Endothelial cell of umbilical vein (primary cell): Measurements from ENCODE around the gene GREB1. TPM values are rescaled to one million over a fixed set of nuclear protein-coding genes. Genes with fewer than 3 reads are reported as not detected.

ENCODE experiments used
- BruUV-seq: library from RNA; stranded (reverse); fragments of 400-500 nt; replicated peaks from 2 replicates; lab custom pipeline; 2021; lab: Mats Ljungman, UMichigan
- CTCF ChIA-PET: fragments of 300-600, 350-600 bp; sonication (Branson Sonifier 250); formaldehyde crosslinking; loops from one replicate; lab custom pipeline; 2021; ENCODE audit warnings: antibody characterized with exemption, inconsistent platforms; lab: Charles Lee
- POLR2A ChIA-PET: fragments of 300-600, 350-600 bp; sonication (Branson Sonifier 250); formaldehyde crosslinking; loops from one replicate; lab custom pipeline; 2021; ENCODE audit warnings: antibody characterized with exemption, inconsistent platforms; lab: Charles Lee
- DNase-seq: peaks from one replicate; pipeline ENCODE4 v3.0.0-alpha.2; 2011; ENCODE audit warnings: low read depth, low spot score
- FAIRE-seq: peaks from 2 replicates; lab custom pipeline; 2011; peaks lifted over from hg19 to GRCh38; lab: Jason Lieb, UNC
- H2AFZ ChIP-seq: 2 replicates; pipeline ENCODE4 v1.6.0; 2012; ENCODE audit warnings: low read depth, low read length, control low read depth, inconsistent platforms
- H3K27ac ChIP-seq: 2 replicates; pipeline ENCODE4 v1.5.1; 2011; ENCODE audit warnings: low read depth, mild to moderate bottlenecking, control low read depth, low read length, moderate library complexity; ENCODE audit not compliant: insufficient read depth
- H3K27me3 ChIP-seq, 2 experiments: 2 replicates each; pipeline versions ENCODE4 v1.6.0 to v1.6.1; 2011; ENCODE audit warnings: low read length in 2 of 2, mixed read lengths in 1 of 2; ENCODE audit not compliant: control insufficient read depth in 2 of 2, insufficient read depth in 2 of 2
- H3K36me3 ChIP-seq, 2 experiments: 2 replicates in 1 of 2; 3 replicates in 1 of 2; pipeline ENCODE4 v1.5.1; 2011; ENCODE audit warnings: low read length in 2 of 2, mild to moderate bottlenecking in 1 of 2, moderate library complexity in 1 of 2; ENCODE audit not compliant: control insufficient read depth in 2 of 2, insufficient read depth in 2 of 2; ENCODE audit errors: extremely low read depth in 1 of 2
- H3K4me1 ChIP-seq: 3 replicates; pipeline ENCODE4 v1.5.1; 2011; ENCODE audit warnings: mild to moderate bottlenecking, low read length; ENCODE audit not compliant: control insufficient read depth, insufficient read depth; ENCODE audit errors: extremely low read depth
- H3K4me2 ChIP-seq: 2 replicates; pipeline ENCODE4 v1.6.1; 2011; ENCODE audit warnings: low read length, control low read depth, mixed read lengths; ENCODE audit not compliant: insufficient read depth
- H3K4me3 ChIP-seq, 3 experiments: fragments of 200-600 bp in 1 of 3; sonication (generic), shearing (Covaris generic) in 1 of 3; replicated peaks in 1 of 3; 2 replicates each; pipeline ENCODE4 v1.5.1; 2011 to 2016; ENCODE audit warnings: control low read depth in 3 of 3, low read length in 3 of 3, mild to moderate bottlenecking in 2 of 3, inconsistent platforms in 1 of 3, low read depth in 1 of 3, moderate library complexity in 1 of 3; ENCODE audit not compliant: insufficient read depth in 1 of 3
- H3K79me2 ChIP-seq: 2 replicates; pipeline ENCODE4 v1.6.0; 2012; ENCODE audit warnings: low read length, inconsistent platforms; ENCODE audit not compliant: control insufficient read depth, insufficient read depth
- H3K9ac ChIP-seq: replicated peaks from 2 replicates; pipeline ENCODE3; 2011; ENCODE audit warnings: low read length, control low read depth; ENCODE audit not compliant: insufficient read depth; ENCODE audit errors: extremely low read depth
- H3K9me1 ChIP-seq: replicated peaks from 3 replicates; pipeline ENCODE4 v1.6.0; 2011; ENCODE audit warnings: mild to moderate bottlenecking, low read length; ENCODE audit not compliant: control insufficient read depth, insufficient read depth; ENCODE audit errors: extremely low read depth
- H3K9me3 ChIP-seq: replicated peaks from 2 replicates; pipeline ENCODE4 v1.5.1; 2012; ENCODE audit warnings: low read length, inconsistent platforms; ENCODE audit not compliant: control insufficient read depth, insufficient read depth
- H4K20me1 ChIP-seq: replicated peaks from 2 replicates; pipeline ENCODE3; 2011; ENCODE audit warnings: mild to moderate bottlenecking, low read length; ENCODE audit not compliant: control insufficient read depth, insufficient read depth; ENCODE audit errors: extremely low read depth
- CTCF ChIP-seq, 2 donors: IDR thresholded peaks; 1 replicate in 1 of 2; 2 replicates in 1 of 2; pipeline ENCODE4 v1.5.1; 2011; ENCODE audit warnings: low read length in 2 of 2, mild to moderate bottlenecking in 2 of 2, moderate library complexity in 2 of 2, control low read depth in 1 of 2, inconsistent platforms in 1 of 2, low read depth in 1 of 2; ENCODE audit not compliant: insufficient read depth in 1 of 2; ENCODE audit errors: extremely low read depth in 1 of 2
- EZH2 ChIP-seq: IDR thresholded peaks from 2 replicates; pipeline ENCODE4 v1.6.1; 2012; ENCODE audit warnings: borderline replicate concordance, low read depth, mild to moderate bottlenecking, moderate library complexity, low read length, inconsistent platforms; ENCODE audit not compliant: severe bottlenecking
- FOS ChIP-seq: IDR thresholded peaks from 2 replicates; pipeline ENCODE4 v1.6.1; 2011; ENCODE audit warnings: mild to moderate bottlenecking, low read length, moderate library complexity, borderline replicate concordance; ENCODE audit not compliant: insufficient read depth
- GATA2 ChIP-seq: IDR thresholded peaks from 2 replicates; pipeline ENCODE4 v1.7.0; 2011; ENCODE audit warnings: low read depth, mild to moderate bottlenecking, moderate library complexity, mixed read lengths, low read length; ENCODE audit not compliant: insufficient read length, insufficient read depth
- JUN ChIP-seq: IDR thresholded peaks from 2 replicates; pipeline ENCODE4 v1.6.1; 2011; ENCODE audit warnings: borderline replicate concordance, low read depth; ENCODE audit not compliant: insufficient read length, insufficient read depth
- POLR2A ChIP-seq: IDR thresholded peaks from 2 replicates; pipeline ENCODE4 v1.6.1; 2012; ENCODE audit warnings: low read depth, mild to moderate bottlenecking, control low read depth, low read length
- POLR2AphosphoS5 ChIP-seq: IDR thresholded peaks from 2 replicates; pipeline ENCODE4 v1.6.1; 2012; ENCODE audit warnings: low read depth, mild to moderate bottlenecking, control low read depth, low read length, moderate library complexity; ENCODE audit not compliant: insufficient read depth
- dilution Hi-C: fragments of 300-500 bp; cut with MboI; formaldehyde crosslinking; loops from one replicate; pipeline ENCODE4 v1.15.0; 2019; ENCODE audit warnings: low sequenced_read_pairs; ENCODE audit not compliant: extremely low pct_ligation_motif_present
- intact Hi-C: fragments of 100-400 bp; cut with micrococcal nuclease; formaldehyde crosslinking; loops from one replicate; pipeline ENCODE4 v1.10.0; 2022
- polyA plus RNA-seq, 4 experiments: library from polyadenylated mRNA; depleted of rRNA in 3 of 4; stranded (reverse) in 3 of 4; unstranded in 1 of 4; fragments of >200 nt; gene quantifications; 2 replicates each; pipeline versions ENCODE4 v1.2.1 to v1.2.3, GENCODE V29; 2011 to 2012; ENCODE audit warnings: missing spikeins in 1 of 4
- total RNA-seq: library from RNA; stranded (reverse); gene quantifications from 2 replicates; pipeline ENCODE4 v1.2.3, GENCODE V29; 2021
- TF ChIP-seq, protein P1 (sequence below): IDR thresholded peaks from 2 replicates; pipeline ENCODE4 v1.6.1; 2011; ENCODE audit not compliant: insufficient read depth, insufficient read length

Gene GREB1
- total and polyA plus RNA-seq, 2 donors (not counting 3 experiments of a cell fraction or from before 2014, with no cell fraction given): 0.17 to 0.58 TPM

- Histone ChIP-seq H3K27me3 (no peaks in the 10 kb centered on the region), H3K27ac (no peak overlapping the region), H3K9me1 (no peaks in the 10 kb centered on the region), H3K4me1 (no peaks in the 10 kb centered on the region), H3K9ac (no peak overlapping the region), H3K4me3 (no peak overlapping the region), H4K20me1 (no peaks in the 10 kb centered on the region), H3K9me3 (no peaks in the 10 kb centered on the region), H3K79me2 (no peaks in the 10 kb centered on the region), H3K4me2 (no peak overlapping the region), H2AFZ (no peak overlapping the region), H3K36me3 (no peaks in the 10 kb centered on the region)
- POLR2A ChIA-PET: interaction anchor here (0.7 kb wide), 1 partner anchor 14 kb away, joined by 6 read pairs; no protein-coding TSS in a partner anchor
- CTCF ChIA-PET: interaction anchor here (0.9 kb wide), 1 partner anchor 29 kb away, joined by 5 read pairs; no protein-coding TSS in a partner anchor
- dilution Hi-C loops (no loop called here), intact Hi-C loops (no loop called here)
- FAIRE-seq (no peak), DNase-seq (no peak)
- no TSS peak for BruUV-seq
- TF ChIP-seq, protein P1, sequence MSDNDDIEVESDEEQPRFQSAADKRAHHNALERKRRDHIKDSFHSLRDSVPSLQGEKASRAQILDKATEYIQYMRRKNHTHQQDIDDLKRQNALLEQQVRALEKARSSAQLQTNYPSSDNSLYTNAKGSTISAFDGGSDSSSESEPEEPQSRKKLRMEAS: no peak
- no peak for TF ChIP-seq JUN
- TF ChIP-seq POLR2AphosphoS5: no peak
- no peak for TF ChIP-seq EZH2
- no peak for TF ChIP-seq CTCF (IDR thresholded peaks at IDR 0.05; ENCODE audit: extremely low read depth in 1 of 2, insufficient read depth in 1 of 2, low read depth in 1 of 2, low read length in 2 of 2)
- TF ChIP-seq GATA2: no peak
- TF ChIP-seq FOS: no peak
- no peak for TF ChIP-seq POLR2A
Measured at GRCh38 chr2:11506611-11506969, 27.3 kb upstream of the GREB1 start.
